ENCODE data around the gene HDAC4. TPM values are rescaled to one million over a fixed set of nuclear protein-coding genes. Genes with fewer than 3 reads are reported as not detected.

The HDAC4 gene
- polyA plus RNA-seq, 3 donors = 4.4 to 10.9 (median 5.6) TPM

DNA sequence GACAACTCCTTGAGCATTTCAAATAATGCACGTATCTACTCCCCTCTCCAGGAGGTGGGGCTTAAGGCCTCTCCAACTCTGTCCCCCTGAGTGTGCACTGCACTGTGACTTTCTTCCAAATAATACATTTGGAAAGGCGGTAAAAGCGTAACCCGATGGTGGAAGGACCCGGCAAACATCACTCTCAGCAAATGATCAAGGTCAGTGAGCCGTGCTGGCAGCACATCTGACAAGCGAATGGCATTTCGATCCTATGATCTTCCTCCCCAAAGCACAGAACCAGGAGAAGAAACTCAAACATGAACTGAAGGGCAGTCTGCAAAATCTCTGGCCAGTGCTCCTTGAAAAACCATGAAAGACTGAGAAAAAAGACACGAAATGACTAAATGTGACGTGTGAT lies 344.2 kb downstream of the HDAC4 start:
- no peak overlapping the region for H3K27ac ChIP-seq (ENCODE audit: low read depth, low read length)
- 96 to 98% (median 96%) methylated on average over 10 of the region's 10 CpGs for WGBS, 3 donors

DNA sequence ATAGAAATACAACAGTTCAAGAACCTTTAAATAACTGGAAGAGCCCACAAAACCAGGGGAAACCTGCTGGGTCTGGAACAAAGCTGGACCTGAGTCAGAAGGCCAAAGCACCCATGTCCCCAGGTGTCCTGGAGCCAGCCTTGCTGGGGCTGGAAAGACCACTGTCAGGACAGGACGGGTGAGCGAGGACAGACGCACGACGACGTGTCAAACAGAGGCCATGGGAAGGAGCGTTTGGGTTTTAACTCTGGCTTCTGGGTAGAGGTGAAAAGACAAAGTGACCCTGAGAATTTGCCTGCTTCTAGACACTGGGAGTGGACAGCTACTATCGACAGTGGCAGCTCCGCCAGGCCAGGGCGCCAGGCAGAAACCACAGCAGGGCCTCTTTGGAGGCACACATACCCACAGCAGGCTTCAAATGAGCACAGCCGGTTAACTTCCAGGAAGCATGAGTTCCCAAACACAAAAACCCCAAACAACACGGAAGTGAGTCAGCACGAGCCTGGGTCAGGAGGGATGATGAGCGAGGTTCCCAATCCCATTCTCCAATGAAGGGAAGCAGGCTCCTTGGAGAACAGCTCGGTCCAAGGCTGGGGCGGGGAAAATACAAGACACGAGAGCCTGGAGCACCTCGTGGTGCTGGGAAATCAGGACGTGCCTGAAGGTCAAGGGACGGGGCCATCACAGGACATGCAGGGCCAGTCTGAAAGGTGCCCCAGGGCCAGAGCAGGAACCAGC lies 344.9 kb downstream of the HDAC4 start:
- 82 to 88% (median 83%) methylated on average over 20 of the region's 20 CpGs for WGBS, 3 donors
- H3K27ac ChIP-seq (ENCODE audit: low read depth, low read length) = no peak overlapping the region

DNA sequence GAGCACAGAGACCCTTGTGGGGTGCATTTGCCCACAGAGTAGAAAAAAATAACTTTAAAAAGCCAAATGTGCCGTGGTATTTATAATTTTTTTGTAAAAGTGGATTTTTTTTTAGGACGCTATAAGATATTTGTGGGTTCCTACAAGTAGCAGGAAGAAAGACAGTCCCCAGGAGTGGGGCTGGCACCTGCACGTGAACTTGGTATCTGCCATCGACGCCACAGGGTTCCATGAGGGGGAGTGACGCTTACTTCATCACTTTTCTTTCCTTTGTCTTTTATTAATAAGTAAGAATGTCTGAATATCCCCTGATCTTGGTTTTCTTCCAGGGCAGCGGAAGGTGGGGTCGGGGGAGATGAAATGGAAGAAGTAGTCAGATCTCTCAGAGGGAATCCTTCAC lies 345.9 kb downstream of the HDAC4 start:
- WGBS, 3 donors = 95 to 98% (median 96%) methylated on average over 8 of the region's 8 CpGs
- no peak overlapping the region for H3K27ac ChIP-seq (ENCODE audit: low read depth, low read length)

DNA sequence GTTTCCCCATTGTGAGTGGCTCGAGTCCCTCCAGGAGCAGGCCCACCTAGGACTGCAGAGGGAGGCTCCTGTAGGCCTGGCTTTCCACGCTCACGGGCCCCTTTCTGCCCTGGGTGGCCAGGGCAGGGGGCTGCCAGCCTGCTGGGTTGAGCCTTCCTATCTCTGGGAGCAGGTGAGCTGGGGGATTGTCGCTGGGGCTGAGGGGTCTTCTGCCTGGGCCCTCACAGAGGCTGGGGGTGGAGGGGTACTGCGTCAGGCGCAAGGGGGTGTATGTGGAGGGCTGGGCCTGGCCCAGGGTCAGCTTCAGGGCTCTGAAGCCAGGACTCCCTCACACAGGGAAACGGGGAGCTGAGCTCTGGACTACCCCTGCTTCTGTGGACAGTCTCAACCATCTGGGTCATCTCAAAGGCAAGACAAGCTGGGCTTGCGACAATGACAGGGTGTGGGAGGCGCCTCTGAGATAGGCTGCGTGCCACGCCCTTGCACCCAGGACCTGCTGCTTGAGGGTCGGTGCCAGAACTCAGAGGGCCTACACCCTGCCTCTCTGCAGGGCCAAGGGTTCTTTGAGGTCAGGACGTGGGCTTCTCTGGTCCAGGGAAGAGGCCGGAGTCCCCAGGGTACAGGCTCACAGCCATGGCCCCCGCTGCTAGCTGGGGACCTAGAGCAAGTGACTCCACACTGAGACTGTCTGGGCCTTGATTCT lies 346.9 kb downstream of the HDAC4 start:
- 86 to 91% (median 89%) methylated on average over 15 of the region's 15 CpGs for WGBS, 3 donors
- H3K27ac ChIP-seq (ENCODE audit: low read depth, low read length) = no peak overlapping the region

DNA sequence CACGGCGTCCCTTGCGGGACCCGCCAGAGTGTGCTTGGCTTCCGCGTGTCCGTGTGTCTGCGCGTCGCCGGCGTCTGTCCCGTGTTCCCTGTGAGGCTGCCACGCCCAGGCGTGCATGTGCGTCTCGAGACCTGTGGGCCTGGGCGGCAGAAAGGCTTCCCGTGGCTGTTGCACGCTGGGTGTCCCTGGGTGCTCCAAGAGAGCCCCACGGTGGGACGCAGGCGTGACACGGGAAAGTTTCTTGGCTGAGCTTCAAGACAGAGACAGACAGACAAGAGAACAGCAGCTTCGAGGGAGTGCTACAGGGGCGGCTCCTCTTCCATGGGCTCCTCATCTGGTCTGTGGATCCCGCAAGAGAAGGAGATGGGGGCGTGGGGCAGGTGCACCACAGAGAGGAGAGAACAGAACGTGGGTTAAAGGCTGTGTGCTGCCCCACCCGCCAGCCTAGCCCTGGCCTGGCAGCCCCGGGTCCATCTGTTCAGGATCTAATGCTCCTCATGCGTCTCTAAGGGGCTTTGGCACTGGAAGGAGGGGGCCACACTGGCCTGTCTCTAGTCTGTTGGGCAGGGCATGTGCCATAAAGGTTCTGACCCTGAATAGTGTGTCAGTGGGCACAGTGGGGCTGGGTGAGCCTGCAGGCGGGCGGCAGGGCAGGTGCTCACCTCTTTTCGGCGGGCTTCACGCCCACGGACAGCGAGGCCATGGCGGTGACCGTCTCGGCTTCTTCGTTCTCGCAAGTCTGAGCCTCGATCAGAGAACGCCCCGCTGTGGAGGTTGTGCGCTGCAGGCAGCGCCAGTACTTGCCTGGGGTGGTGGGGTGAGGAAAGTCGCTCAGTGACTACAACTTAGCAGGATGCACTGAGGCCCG lies 347.8 kb downstream of the HDAC4 start:
- WGBS, 3 donors = 96 to 97% (median 97%) methylated on average over 51 of the region's 51 CpGs
- no peak overlapping the region for H3K27ac ChIP-seq (ENCODE audit: low read depth, low read length)

DNA sequence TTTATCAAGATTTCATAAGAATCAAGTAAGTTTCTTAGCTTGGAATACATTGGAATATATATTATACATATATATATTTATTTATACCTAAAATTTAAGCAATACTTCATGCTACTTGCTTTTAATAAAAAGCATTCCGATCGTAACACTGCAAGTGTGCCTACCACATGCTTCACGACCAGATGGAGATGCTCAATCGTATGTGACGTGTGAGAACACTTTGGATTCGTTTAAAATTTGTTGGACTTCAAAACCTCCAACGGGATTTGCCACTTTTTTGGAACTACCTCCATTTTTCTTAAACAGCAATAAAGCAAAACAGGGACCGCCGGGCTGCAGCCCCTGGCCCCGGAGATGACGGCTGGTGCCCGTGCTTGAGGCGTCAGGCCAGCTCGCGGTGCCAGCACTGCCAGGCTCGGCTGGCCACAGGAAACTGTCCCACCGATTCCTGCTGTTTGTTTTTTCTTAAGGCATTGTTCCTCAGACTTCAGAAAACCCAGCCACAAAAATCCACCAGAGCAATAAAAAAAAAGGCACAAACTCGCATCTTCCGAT lies 348.9 kb downstream of the HDAC4 start:
- WGBS, 3 donors = 94 to 97% (median 96%) methylated on average over 19 of the region's 19 CpGs
- no peak overlapping the region for H3K27ac ChIP-seq (ENCODE audit: low read depth, low read length)

DNA sequence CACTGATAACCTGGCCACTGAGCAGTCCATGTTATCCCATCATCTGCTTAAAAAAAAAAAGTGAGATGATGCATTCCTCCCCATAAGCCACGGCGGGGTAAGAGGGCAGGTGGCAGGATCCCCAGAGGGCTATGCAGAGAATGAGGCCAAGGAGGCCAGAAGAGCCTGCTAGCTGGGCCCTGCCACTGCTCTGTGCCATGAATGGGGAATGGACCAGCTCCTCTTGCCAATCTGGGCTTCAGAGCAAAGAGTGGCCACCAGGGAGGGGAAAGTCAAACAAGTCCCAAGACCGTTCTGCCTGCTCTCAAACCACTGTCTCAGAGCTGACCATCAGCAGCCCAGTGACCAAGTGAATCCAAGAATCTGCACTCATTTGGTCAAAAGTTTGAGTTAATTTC lies 350.6 kb downstream of the HDAC4 start:
- 86 to 97% (median 92%) methylated on average over 3 of the region's 3 CpGs for WGBS, 3 donors
- no peak overlapping the region for H3K27ac ChIP-seq (ENCODE audit: low read depth, low read length)

DNA sequence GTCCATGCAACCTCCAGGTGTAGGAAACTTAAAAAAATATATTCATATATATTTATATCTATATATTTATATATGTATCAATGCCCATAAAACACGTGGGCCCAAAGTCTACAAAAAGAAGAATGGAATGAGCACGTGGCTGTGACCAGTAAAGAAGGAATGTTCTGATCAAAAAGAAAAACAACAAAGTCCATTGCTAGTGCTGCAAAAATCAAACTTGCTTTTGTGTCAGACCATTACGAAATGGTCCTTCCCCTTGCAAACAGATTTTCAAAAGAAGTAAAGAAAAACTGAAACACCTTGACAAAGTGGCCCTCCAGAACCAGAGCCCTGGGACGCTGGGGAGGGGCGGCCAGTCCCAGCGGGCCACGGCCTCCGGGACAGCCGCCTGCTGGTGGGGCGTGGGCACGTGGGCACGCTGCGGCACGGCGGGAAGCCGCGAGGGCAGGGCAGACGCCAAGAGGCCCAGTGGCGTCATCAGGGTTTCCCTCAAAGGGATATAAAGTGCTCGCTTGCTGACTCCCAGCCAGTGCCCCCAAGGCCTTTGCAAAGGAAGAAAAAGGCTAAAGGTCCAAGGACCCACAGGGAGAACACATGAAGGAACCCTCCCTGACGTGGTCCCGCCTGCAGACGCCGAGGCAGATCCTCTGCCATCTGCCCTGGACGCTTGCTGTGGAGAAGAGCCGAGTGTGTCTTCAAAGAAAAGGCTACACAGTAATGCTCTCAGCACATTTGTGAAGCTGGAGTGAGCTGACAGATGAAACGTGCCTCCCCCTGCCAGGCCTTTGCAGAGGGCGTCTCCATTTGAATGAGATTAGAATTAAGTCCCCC lies 351.2 kb downstream of the HDAC4 start:
- H3K27ac ChIP-seq (ENCODE audit: low read depth, low read length) = no peak overlapping the region
- WGBS, 3 donors = 93 to 95% (median 94%) methylated on average over 26 to 28 of the region's 28 CpGs

DNA sequence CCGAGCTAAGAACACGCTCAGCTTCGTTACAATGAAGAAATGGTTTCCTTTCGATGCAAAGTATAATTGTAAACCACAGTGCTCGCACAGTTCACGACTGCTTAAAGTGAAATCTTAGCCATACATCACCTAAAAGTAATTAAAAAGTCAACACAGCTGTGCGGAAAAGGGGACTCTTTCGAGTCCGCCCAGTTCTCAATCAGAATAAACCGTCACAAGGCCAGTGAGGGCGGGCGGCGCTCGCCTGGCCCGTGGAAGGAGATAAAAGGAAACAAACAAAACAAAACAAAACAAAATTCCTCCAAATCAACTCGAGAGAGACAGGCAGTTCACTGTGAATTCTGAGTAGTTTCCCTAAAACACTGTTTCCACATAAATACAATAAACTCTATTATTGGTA lies 352.1 kb downstream of the HDAC4 start:
- no peak overlapping the region for H3K27ac ChIP-seq (ENCODE audit: low read depth, low read length)
- WGBS, 3 donors = 85 to 89% (median 89%) methylated on average over 16 of the region's 16 CpGs

DNA sequence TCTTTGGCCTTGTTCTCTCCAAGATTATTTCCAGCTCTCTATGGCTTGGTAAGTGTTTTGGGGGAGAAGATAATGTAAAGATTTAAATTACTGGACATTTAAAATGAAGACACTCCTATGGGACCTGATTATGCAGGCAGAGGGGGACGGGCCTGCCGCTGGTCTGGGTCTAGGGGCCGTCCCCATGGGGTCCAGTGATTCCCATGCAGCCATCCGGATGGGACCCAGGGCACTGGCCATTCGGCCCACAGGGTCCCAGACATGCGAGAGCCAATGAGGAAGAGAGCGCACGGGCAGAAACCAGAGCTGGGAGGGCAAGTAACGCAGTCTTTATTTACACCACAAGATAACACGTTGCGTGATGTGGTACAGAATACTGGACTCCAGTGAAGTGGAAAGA lies 353.0 kb downstream of the HDAC4 start:
- WGBS, 3 donors = 95 to 97% (median 96%) methylated on average over 11 of the region's 11 CpGs
- no peak overlapping the region for H3K27ac ChIP-seq (ENCODE audit: low read depth, low read length)

DNA sequence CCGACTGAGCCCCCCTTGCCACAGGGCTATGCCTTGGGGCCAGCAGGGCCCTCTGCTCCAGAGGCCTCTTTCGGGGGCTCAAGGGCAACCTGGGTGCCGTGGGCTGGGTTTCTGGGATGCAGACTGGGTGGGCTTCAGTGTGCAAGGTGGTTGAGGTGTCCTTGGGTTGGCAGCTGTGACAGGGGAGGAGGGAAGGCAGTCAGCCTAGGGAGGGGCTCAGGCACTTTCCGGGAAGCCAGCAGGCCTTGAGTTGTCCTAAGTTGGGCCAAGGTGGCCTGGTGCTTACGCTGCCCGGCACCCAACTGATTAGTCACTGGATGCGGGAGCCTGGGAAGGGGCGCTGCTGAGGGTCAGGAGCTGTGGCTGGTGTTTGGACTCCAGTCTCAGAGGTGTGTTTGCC lies 353.4 kb downstream of the HDAC4 start:
- H3K27ac ChIP-seq (ENCODE audit: low read depth, low read length) = no peak overlapping the region
- whole genome bisulfite sequencing, 3 donors = 93 to 97% (median 95%) methylated on average over 7 to 8 of the region's 8 CpGs

DNA sequence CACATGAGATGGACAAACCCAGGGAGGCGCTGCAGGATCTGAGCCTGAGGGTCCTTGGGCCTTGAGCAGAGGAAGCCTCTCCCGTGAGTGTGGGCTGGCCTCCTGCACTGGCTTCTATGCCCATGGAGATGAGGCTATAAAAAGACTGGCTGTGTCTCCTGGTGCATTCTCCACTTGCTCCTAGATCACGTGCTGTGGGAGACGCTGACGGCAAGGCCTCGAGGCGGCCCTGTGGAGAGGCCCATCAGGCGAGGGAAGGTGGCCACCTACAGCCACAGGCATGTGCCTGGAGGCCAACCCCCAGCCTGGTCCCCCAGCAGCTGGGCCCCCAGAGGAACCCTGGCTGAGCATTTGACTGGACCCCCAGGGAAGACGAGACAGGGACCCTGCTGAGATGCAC lies 354.0 kb downstream of the HDAC4 start:
- 94 to 96% (median 95%) methylated on average over 9 of the region's 9 CpGs for WGBS, 3 donors
- H3K27ac ChIP-seq (ENCODE audit: low read depth, low read length) = no peak overlapping the region

DNA sequence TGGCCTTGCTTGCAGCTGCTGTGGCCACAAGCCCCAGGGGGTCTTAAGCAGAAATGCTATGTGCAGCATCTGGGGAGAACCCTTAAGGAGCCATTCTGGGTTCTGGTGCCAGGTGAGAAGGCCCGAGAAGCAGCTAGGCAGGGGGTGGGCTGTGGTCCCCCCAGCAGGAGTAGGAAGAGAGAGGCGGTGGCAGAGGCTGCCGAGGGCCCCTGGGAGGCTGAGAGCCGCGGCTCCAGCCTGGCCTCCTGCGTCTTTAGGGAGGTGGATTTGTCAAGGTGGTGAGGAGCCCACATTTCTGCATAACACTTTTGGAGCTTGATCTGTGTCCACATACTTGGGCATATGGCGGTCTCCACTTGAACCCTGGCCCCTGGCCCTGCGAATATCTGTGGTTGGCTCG lies 356.5 kb downstream of the HDAC4 start:
- H3K27ac ChIP-seq (ENCODE audit: low read depth, low read length) = no peak overlapping the region
- WGBS, 3 donors = 84 to 90% (median 86%) methylated on average over 9 of the region's 9 CpGs

DNA sequence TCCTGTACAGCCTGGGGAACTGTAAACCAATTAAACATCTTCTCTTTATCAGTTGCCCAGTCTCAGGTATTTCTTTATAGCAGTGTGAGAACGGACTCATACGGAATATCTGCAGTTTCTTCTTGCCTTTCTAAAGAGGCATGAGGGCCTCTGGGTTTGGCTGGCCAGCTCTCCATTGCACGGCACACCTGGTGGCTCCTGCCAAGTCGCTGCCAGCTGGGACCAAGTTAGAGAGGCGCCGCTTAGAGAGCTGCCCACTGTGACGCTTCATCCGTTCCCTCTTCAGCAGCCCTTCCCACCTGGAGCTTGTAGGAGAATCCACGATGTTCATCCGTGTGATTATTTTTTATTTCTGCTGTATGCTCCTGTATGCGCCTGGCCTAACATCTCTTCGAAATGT lies 357.5 kb downstream of the HDAC4 start:
- 95 to 96% (median 96%) methylated on average over 12 of the region's 12 CpGs for WGBS, 3 donors
- no peak overlapping the region for H3K27ac ChIP-seq (ENCODE audit: low read depth, low read length)

DNA sequence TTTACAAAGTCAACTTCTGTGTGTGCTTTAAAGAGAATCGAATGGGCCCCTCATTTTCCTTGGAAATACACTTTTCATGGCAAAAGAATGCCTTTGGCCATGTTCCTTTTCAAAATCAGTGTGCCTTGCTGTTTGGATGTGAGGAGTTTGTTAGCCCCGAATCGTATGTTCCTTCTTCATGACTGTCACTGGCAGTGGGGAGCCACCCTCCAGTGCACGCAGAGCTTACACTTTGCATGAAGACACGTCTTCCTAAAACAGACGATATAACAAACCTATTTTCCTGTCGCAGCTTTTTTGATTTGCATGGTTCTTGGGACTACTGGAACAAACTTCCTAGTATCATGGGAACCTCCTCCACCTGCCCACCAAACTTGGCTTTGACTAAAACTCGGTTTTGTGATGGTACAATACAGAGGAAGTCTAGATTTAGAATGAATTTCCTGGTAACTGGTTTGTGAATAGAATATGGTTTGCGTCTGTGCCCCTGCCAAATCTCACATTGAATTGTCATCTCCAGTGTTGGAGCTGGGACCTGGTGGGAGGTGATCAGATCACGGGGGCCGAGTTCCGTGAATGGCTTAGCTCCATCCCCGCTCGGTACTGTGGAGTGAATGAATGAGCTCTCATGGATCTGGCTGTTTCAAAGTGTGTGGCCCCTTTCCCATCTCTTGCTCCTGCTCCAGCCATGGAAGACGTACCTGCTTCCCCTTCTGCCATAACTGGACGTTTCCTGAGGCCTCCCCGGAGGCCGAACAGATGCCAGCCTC lies 358.1 kb downstream of the HDAC4 start:
- no peak overlapping the region for H3K27ac ChIP-seq (ENCODE audit: low read depth, low read length)
- WGBS, 3 donors = 65 to 80% (median 66%) methylated on average over 18 of the region's 18 CpGs

DNA sequence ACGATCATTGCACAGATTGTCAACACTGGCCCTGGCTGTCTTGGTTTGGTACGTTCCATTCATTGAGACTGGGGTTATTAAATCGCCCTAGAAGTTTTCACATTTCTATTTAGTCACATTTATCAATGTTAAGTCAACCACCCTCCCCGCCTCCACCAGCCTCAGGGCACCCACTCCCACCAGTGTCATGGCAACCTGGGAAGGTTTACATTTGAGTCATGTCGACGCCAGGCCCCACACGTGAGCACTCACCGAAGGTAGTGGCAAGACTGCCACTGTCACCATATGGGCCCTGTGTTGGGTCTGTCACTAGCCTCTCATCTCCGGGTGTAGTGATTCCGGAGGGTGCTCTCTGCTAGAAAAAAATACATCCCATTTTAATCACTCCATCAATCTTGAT lies 358.8 kb downstream of the HDAC4 start:
- H3K27ac ChIP-seq (ENCODE audit: low read depth, low read length) = no peak overlapping the region
- WGBS, 3 donors = 64 to 92% (median 86%) methylated on average over 10 of the region's 10 CpGs

DNA sequence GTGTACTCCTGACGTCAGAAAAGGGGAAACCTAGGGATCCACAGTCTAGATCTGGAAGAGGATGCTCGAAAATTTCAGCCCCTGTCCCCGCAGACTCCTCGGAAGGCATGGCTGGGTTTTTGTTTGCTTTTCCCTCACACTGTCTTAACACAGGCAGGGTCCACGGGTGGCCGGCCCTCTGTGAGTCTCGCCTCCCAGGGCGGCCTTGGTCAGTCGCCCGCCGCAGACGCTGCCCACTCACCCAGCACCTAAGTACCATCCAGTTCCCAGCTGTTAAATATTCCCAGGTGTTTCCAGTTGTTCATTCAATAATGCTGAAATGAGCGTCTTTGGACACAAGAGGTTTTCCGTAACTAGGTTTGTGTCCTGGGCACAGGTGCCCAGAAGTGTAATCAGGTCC lies 359.8 kb downstream of the HDAC4 start:
- no peak overlapping the region for H3K27ac ChIP-seq (ENCODE audit: low read depth, low read length)
- WGBS, 3 donors = 72 to 92% (median 92%) methylated on average over 14 of the region's 14 CpGs
